Keratinocyte (primary cell): ENCODE data around the gene RBM44. TPM values are rescaled to one million over a fixed set of nuclear protein-coding genes. Genes with fewer than 3 reads are reported as not detected.

Experiments
- DNase-seq: peaks from one replicate; pipeline ENCODE4 v3.0.0-alpha.2; 2011; ENCODE audit warnings: low read depth, missing footprints, low spot score
- FAIRE-seq: peaks from 2 replicates; lab custom pipeline; 2011; peaks lifted over from hg19 to GRCh38; lab: Jason Lieb, UNC
- H2AFZ ChIP-seq: 2 replicates; pipeline ENCODE4 v1.6.0; 2012; ENCODE audit warnings: low read length, control low read depth, inconsistent platforms; ENCODE audit not compliant: control insufficient read depth
- H3K27ac ChIP-seq: 2 replicates; pipeline ENCODE4 v1.5.1; 2011; ENCODE audit warnings: low read length; ENCODE audit not compliant: control insufficient read depth, insufficient read depth
- H3K27me3 ChIP-seq: 3 replicates; pipeline ENCODE4 v1.6.0; 2011; ENCODE audit warnings: low read length; ENCODE audit not compliant: control insufficient read depth, insufficient read depth; ENCODE audit errors: extremely low read depth
- H3K36me3 ChIP-seq, 2 experiments: 2 replicates in 1 of 2; 3 replicates in 1 of 2; pipeline ENCODE4 v1.5.1; 2011; ENCODE audit warnings: low read length in 2 of 2, mild to moderate bottlenecking in 1 of 2; ENCODE audit not compliant: control insufficient read depth in 2 of 2, insufficient read depth in 2 of 2; ENCODE audit errors: extremely low read depth in 1 of 2
- H3K4me1 ChIP-seq: 3 replicates; pipeline ENCODE4 v1.5.1; 2011; ENCODE audit warnings: low read length; ENCODE audit not compliant: control insufficient read depth, insufficient read depth; ENCODE audit errors: extremely low read depth
- H3K4me2 ChIP-seq: 3 replicates; pipeline ENCODE4 v1.6.0; 2011; ENCODE audit warnings: low read depth, low read length; ENCODE audit not compliant: control insufficient read depth, insufficient read depth; ENCODE audit errors: extremely low read depth
- H3K4me3 ChIP-seq, 3 experiments: fragments of 200-600 bp in 1 of 3; sonication (generic) in 1 of 3; 2 replicates in 2 of 3; 3 replicates in 1 of 3; pipeline ENCODE4 v1.5.1; 2011 to 2016; ENCODE audit warnings: low read length in 3 of 3, mild to moderate bottlenecking in 3 of 3, control low read depth in 2 of 3, inconsistent platforms in 1 of 3, low read depth in 1 of 3, mixed read lengths in 1 of 3, mixed run types in 1 of 3, moderate library complexity in 1 of 3; ENCODE audit not compliant: control insufficient read depth in 2 of 3, insufficient read depth in 2 of 3; ENCODE audit errors: extremely low read depth in 1 of 3
- H3K79me2 ChIP-seq: 2 replicates; pipeline ENCODE4 v1.6.0; 2012; ENCODE audit warnings: low read length; ENCODE audit not compliant: control insufficient read depth, insufficient read depth
- H3K9ac ChIP-seq: 3 replicates; pipeline ENCODE4 v1.6.0; 2011; ENCODE audit warnings: low read length; ENCODE audit not compliant: control insufficient read depth, insufficient read depth; ENCODE audit errors: extremely low read depth
- H3K9me1 ChIP-seq: 3 replicates; pipeline ENCODE4 v1.6.0; 2011; ENCODE audit warnings: low read length; ENCODE audit not compliant: control insufficient read depth, insufficient read depth; ENCODE audit errors: extremely low read depth
- H3K9me3 ChIP-seq: 2 replicates; pipeline ENCODE4 v1.5.1; 2012; ENCODE audit warnings: low read depth, low read length; ENCODE audit not compliant: control insufficient read depth
- H4K20me1 ChIP-seq: 3 replicates; pipeline ENCODE4 v1.6.0; 2011; ENCODE audit warnings: low read length; ENCODE audit not compliant: control insufficient read depth, insufficient read depth; ENCODE audit errors: extremely low read depth
- CTCF ChIP-seq, 3 experiments: IDR thresholded peaks in 1 of 3; conservative IDR thresholded peaks in 1 of 3; optimal IDR thresholded peaks in 1 of 3; 2 replicates in 2 of 3; 3 replicates in 1 of 3; pipeline versions ENCODE3 to v1.5.1; 2011; ENCODE audit warnings: low read length in 3 of 3, mild to moderate bottlenecking in 3 of 3, moderate library complexity in 2 of 3, control low read depth in 1 of 3, inconsistent platforms in 1 of 3; ENCODE audit not compliant: insufficient read depth in 2 of 3; ENCODE audit errors: extremely low read depth in 1 of 3
- EZH2 ChIP-seq: IDR thresholded peaks from one replicate; pipeline ENCODE4 v1.6.1; 2012; ENCODE audit warnings: inconsistent platforms, mild to moderate bottlenecking, low read length, moderate library complexity
- dilution Hi-C: fragments of 300-500 bp; cut with MboI; formaldehyde crosslinking; loops from one replicate; pipeline ENCODE4 v1.7.0; 2020; ENCODE audit warnings: low sequenced_read_pairs; ENCODE audit not compliant: extremely low pct_ligation_motif_present
- polyA plus RNA-seq, 5 experiments: library from polyadenylated mRNA; depleted of rRNA in 3 of 5; stranded (reverse) in 3 of 5; stranded (forward) in 1 of 5; unstranded in 1 of 5; fragments of >200 nt; gene quantifications; 1 replicate in 1 of 5; 2 replicates in 3 of 5; 3 replicates in 1 of 5; pipeline versions ENCODE4 v1.2.1 to v1.2.3, GENCODE V29; 2011 to 2012; ENCODE audit warnings: missing spikeins in 2 of 5, low read depth in 1 of 5, low replicate concordance in 1 of 5

The RBM44 gene
- polyA plus RNA-seq, 1 donor (not counting 4 experiments of a cell fraction or from before 2014, with no cell fraction given), result 0.14 TPM

GRCh38 chr2:237879991-237880560 lies 81.5 kb downstream of the RBM44 start:
- Histone ChIP-seq H3K27ac (no peak overlapping the region), H2AFZ (no peak overlapping the region), H3K9me1 (no peaks in the 10 kb centered on the region), H3K9ac (no peak overlapping the region), H3K4me1 (peaks cover 13% of the 10 kb centered on the region), H3K27me3 (no peaks in the 10 kb centered on the region), H4K20me1 (no peaks in the 10 kb centered on the region), H3K36me3 (no peaks in the 10 kb centered on the region), H3K9me3 (no peaks in the 10 kb centered on the region), H3K4me3 (no peak overlapping the region), H3K4me2 (no peak overlapping the region), H3K79me2 (no peaks in the 10 kb centered on the region)
- TF ChIP-seq EZH2 (no peak), CTCF (optimal IDR thresholded peaks at IDR 0.05 in 1 of 3, IDR thresholded peaks at IDR 0.05 in 1 of 3, conservative IDR thresholded peaks at IDR 0.05 in 1 of 3; ENCODE audit: extremely low read depth in 1 of 3, insufficient read depth in 2 of 3, low read length in 3 of 3) (no peak)
- DNase-seq (no peak), FAIRE-seq (no peak)
- dilution Hi-C loops, result no loop called here

- no peaks in the 10 kb centered on the region for H3K9me1 ChIP-seq
- no peaks in the 10 kb centered on the region for H3K27me3 ChIP-seq
- no peaks in the 10 kb centered on the region for H3K36me3 ChIP-seq
- no peak overlapping the region for H3K9ac ChIP-seq
- H2AFZ ChIP-seq, result no peak overlapping the region
- H4K20me1 ChIP-seq, result no peaks in the 10 kb centered on the region
- no peak overlapping the region for H3K4me2 ChIP-seq
- DNase-seq (no peak), FAIRE-seq (no peak)
- no peaks in the 10 kb centered on the region for H3K79me2 ChIP-seq
- no peaks in the 10 kb centered on the region for H3K9me3 ChIP-seq
- dilution Hi-C loops, result no loop called here
- H3K4me1 ChIP-seq, result peaks cover 10% of the 10 kb centered on the region
- H3K4me3 ChIP-seq, result no peak overlapping the region
- TF ChIP-seq CTCF (optimal IDR thresholded peaks at IDR 0.05 in 1 of 3, IDR thresholded peaks at IDR 0.05 in 1 of 3, conservative IDR thresholded peaks at IDR 0.05 in 1 of 3; ENCODE audit: extremely low read depth in 1 of 3, insufficient read depth in 2 of 3, low read length in 3 of 3), result no peak
- no peak for TF ChIP-seq EZH2
- H3K27ac ChIP-seq, result no peak overlapping the region
Measured at GRCh38 chr2:237882510-237883481, 84.2 kb downstream of the RBM44 start.
